ENCODE data around the gene GPC6. TPM values are rescaled to one million over a fixed set of nuclear protein-coding genes. Genes with fewer than 3 reads are reported as not detected.

GPC6 gene
- polyA plus RNA-seq, 1 of the 3 experiments (the other 2 are of a cell fraction): 6.7 TPM

DNA sequence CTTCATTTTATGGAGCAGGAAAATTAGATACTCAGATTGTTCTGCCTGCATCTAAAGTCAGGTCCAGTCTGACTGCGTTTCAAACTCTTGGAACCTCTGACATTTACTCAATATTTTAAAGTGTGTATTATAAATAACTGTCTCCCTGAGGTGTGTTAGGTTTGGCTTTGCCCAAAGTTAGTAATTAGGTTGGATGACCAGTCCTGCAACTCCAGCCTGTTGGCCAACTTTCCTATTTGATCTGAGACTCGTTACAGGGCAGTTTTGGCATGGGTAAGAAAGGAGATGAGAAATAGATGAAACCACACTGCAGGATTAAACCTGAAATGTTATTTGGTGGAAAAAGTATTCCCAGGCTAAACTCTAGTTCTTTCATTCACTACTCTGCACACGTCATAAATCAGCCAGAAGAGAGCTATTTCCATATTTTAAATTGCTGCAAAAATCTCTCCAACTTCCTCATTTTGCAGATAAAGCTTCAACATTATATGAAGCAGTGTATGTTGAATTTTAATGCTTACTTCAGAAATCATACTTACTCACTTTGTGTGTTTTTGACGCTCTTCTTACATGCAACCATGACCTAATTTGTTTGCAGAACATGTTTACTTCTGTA is 895.8 kb downstream of the GPC6 start:
- no peak for DNase-seq
- Histone ChIP-seq H3F3A (replicated peaks; ENCODE audit: insufficient read depth) (no peaks in the 10 kb centered on the region), H2AFZ (ENCODE audit: low read depth) (no peak overlapping the region), H3K27me3 (ENCODE audit: insufficient read depth) (no peaks in the 10 kb centered on the region), H3K4me1 (ENCODE audit: control insufficient read depth in 1 of 2, insufficient read depth in 2 of 2, low read depth in 1 of 2, low read length in 1 of 2) (no peaks in the 10 kb centered on the region; a peak in 1 of 4 replicates), H3K9me2 (no peaks in the 10 kb centered on the region), H3K4me2 (no peak overlapping the region), H3K27ac (ENCODE audit: low read depth in 2 of 2, low read length in 1 of 2) (no peak overlapping the region), H3K36me3 (replicated peaks in 1 of 2; ENCODE audit: control insufficient read depth in 1 of 2, insufficient read depth in 2 of 2, low read length in 1 of 2) (no peaks in the 10 kb centered on the region), H4K20me1 (ENCODE audit: insufficient read depth) (no peaks in the 10 kb centered on the region), H3K9me3 (no peaks in the 10 kb centered on the region), H3K9ac (no peak overlapping the region), H3K4me3 (ENCODE audit: low read depth in 2 of 2, low read length in 1 of 2) (no peak overlapping the region), H3K79me2 (ENCODE audit: insufficient read depth) (no peaks in the 10 kb centered on the region)
- 92% methylated on average over 4 of the region's 4 CpGs for WGBS (ENCODE audit: low lambda C conversion rate)
- TF ChIP-seq ELF1 (IDR thresholded peaks at IDR 0.05) (no peak), EP300 (IDR thresholded peaks at IDR 0.05; ENCODE audit: borderline replicate concordance in 1 of 2, low read depth in 1 of 2, low read length in 1 of 2) (no peak), GABPA (IDR thresholded peaks at IDR 0.05; ENCODE audit: low read depth) (no peak)
- ChIA-PET POLR2A (no interaction called here), CTCF (interaction anchor here (1.7 kb wide), 1 partner anchor 8 kb away, joined by 5 read pairs; no protein-coding TSS in a partner anchor)

DNA sequence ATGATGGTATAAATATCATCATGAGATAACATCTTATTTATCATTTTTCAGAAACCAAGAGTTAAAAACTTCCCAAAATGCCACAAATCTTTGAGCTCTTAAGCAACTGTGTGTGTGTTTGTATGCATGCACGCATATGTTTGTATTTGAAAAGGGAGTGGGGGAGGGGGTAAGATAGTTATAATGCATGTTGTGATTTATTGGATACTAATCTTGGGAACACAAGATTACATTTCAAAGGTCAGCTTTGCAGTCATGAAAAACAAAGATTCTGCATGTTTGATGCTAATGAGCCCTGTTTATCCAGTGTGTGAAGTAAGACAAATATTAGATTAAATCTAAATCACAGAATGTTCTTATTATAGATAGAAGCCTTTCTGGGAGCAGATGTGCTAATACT is 897.0 kb downstream of the GPC6 start:
- H3K4me1 ChIP-seq (ENCODE audit: control insufficient read depth in 1 of 2, insufficient read depth in 2 of 2, low read depth in 1 of 2, low read length in 1 of 2): peaks cover 0 to 3% of the 10 kb centered on the region in 2 experiments; a peak in 2 of 4 replicates
- H3K9me2 ChIP-seq: no peaks in the 10 kb centered on the region
- H2AFZ ChIP-seq (ENCODE audit: low read depth): no peak overlapping the region
- H3K9ac ChIP-seq: no peak overlapping the region
- no peak overlapping the region for H3K4me3 ChIP-seq (ENCODE audit: low read depth in 2 of 2, low read length in 1 of 2)
- no peaks in the 10 kb centered on the region for H3K36me3 ChIP-seq (replicated peaks in 1 of 2; ENCODE audit: control insufficient read depth in 1 of 2, insufficient read depth in 2 of 2, low read length in 1 of 2)
- no peak for DNase-seq
- ChIA-PET CTCF (interaction anchor here (1.7 kb wide), 1 partner anchor 9 kb away, joined by 5 read pairs; no protein-coding TSS in a partner anchor), POLR2A (no interaction called here)
- H3K27me3 ChIP-seq (ENCODE audit: insufficient read depth): no peaks in the 10 kb centered on the region
- WGBS (ENCODE audit: low lambda C conversion rate): 93% methylated on average over 1 of the region's 1 CpG
- no peaks in the 10 kb centered on the region for H4K20me1 ChIP-seq (ENCODE audit: insufficient read depth)
- no peaks in the 10 kb centered on the region for H3F3A ChIP-seq (replicated peaks; ENCODE audit: insufficient read depth)
- H3K4me2 ChIP-seq: no peak overlapping the region
- no peaks in the 10 kb centered on the region for H3K79me2 ChIP-seq (ENCODE audit: insufficient read depth)
- no peak overlapping the region for H3K27ac ChIP-seq (ENCODE audit: low read depth in 2 of 2, low read length in 1 of 2)
- H3K9me3 ChIP-seq: no peaks in the 10 kb centered on the region
- no peak for TF ChIP-seq MEF2A (IDR thresholded peaks at IDR 0.05; ENCODE audit: borderline replicate concordance, low read depth)
- no peak for TF ChIP-seq GABPA (IDR thresholded peaks at IDR 0.05; ENCODE audit: low read depth)
- TF ChIP-seq, protein P1, sequence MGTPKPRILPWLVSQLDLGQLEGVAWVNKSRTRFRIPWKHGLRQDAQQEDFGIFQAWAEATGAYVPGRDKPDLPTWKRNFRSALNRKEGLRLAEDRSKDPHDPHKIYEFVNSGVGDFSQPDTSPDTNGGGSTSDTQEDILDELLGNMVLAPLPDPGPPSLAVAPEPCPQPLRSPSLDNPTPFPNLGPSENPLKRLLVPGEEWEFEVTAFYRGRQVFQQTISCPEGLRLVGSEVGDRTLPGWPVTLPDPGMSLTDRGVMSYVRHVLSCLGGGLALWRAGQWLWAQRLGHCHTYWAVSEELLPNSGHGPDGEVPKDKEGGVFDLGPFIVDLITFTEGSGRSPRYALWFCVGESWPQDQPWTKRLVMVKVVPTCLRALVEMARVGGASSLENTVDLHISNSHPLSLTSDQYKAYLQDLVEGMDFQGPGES (IDR thresholded peaks at IDR 0.05; ENCODE audit: low read depth, low read length): no peak
- no peak for TF ChIP-seq FOSL2 (IDR thresholded peaks at IDR 0.05; ENCODE audit: borderline replicate concordance, low read depth)
- TF ChIP-seq EZH2phosphoT487 (IDR thresholded peaks at IDR 0.05; ENCODE audit: borderline replicate concordance, low read depth): no peak
- TF ChIP-seq FOXM1 (IDR thresholded peaks at IDR 0.05; ENCODE audit: low read depth): no peak
- TF ChIP-seq NFIC (IDR thresholded peaks at IDR 0.05; ENCODE audit: borderline replicate concordance): no peak
- TF ChIP-seq, protein P2, sequence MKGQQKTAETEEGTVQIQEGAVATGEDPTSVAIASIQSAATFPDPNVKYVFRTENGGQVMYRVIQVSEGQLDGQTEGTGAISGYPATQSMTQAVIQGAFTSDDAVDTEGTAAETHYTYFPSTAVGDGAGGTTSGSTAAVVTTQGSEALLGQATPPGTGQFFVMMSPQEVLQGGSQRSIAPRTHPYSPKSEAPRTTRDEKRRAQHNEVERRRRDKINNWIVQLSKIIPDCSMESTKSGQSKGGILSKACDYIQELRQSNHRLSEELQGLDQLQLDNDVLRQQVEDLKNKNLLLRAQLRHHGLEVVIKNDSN (IDR thresholded peaks at IDR 0.05; ENCODE audit: borderline replicate concordance, low read depth): no peak
- TF ChIP-seq JUND (IDR thresholded peaks at IDR 0.05): no peak
- no peak for TF ChIP-seq SIN3A (IDR thresholded peaks at IDR 0.05; ENCODE audit: borderline replicate concordance, low read depth, low read length)
- no peak for TF ChIP-seq CHD2 (IDR thresholded peaks at IDR 0.05; ENCODE audit: low read length, partially characterized antibody)
- TF ChIP-seq, protein P3, sequence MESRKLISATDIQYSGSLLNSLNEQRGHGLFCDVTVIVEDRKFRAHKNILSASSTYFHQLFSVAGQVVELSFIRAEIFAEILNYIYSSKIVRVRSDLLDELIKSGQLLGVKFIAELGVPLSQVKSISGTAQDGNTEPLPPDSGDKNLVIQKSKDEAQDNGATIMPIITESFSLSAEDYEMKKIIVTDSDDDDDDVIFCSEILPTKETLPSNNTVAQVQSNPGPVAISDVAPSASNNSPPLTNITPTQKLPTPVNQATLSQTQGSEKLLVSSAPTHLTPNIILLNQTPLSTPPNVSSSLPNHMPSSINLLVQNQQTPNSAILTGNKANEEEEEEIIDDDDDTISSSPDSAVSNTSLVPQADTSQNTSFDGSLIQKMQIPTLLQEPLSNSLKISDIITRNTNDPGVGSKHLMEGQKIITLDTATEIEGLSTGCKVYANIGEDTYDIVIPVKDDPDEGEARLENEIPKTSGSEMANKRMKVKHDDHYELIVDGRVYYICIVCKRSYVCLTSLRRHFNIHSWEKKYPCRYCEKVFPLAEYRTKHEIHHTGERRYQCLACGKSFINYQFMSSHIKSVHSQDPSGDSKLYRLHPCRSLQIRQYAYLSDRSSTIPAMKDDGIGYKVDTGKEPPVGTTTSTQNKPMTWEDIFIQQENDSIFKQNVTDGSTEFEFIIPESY (IDR thresholded peaks at IDR 0.05; ENCODE audit: borderline replicate concordance, low read depth): no peak
- no peak for TF ChIP-seq RFX5 (IDR thresholded peaks at IDR 0.05; ENCODE audit: low read length)
